SK-N-MC (cell line): ENCODE results near the gene NPAT.

Experiments used
- EZH2 ChIP-seq: fragments of 200-600 bp; sonication (generic); IDR thresholded peaks from one replicate; pipeline ENCODE4 v1.6.1; 2017; ENCODE audit warnings: antibody characterized with exemption
- FOXP2 ChIP-seq: optimal IDR thresholded peaks from 2 replicates; pipeline ENCODE3; 2011; ENCODE audit warnings: mild to moderate bottlenecking, moderate library complexity; ENCODE audit not compliant: insufficient read depth; ENCODE audit errors: extremely low read length, control extremely low read depth
- POLR2AphosphoS5 ChIP-seq: IDR thresholded peaks from 2 replicates; pipeline ENCODE4 v1.6.1; 2012; ENCODE audit warnings: mild to moderate bottlenecking, low read depth, low read length, borderline replicate concordance

DNA sequence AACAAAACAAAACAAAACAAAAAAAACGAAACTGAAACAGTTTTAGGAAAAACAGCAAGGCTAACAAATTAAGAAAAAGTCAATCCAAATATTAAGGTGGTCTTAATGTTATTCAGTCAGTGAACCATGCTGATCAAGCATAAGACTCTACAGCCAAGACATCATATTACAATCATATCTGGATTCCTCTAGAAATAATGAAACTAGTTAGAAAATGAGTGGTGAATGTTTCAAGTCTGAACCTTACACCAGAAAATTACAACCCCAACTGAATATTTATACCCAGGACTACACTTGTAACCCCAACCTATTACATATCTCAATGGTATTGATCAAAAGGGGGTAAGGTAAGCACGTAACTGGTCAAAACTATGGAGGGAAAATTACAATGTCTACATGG lies 52.3 kb downstream of the NPAT start:
- TF ChIP-seq POLR2AphosphoS5 (no peak), EZH2 (no peak), FOXP2 (no peak)
